Cerebellar nuclear complex (tissue), 1 donor: ENCODE results near the gene STK32B.

Source experiments
- DNase-seq, 2 experiments: peaks; one replicate each; lab custom pipeline; 2025; lab: John Stamatoyannopoulos, UW

The STK32B gene

GRCh38 chr4:5365071-5366008 lies 314.1 kb downstream of the STK32B start:
- no peak for DNase-seq

- DNase-seq, result no peak
Measured at GRCh38 chr4:5366009-5366386, 314.7 kb downstream of the STK32B start.

GRCh38 chr4:5366421-5366820 lies 315.1 kb downstream of the STK32B start:
- DNase-seq, result no peak

- no peak for DNase-seq
Measured at GRCh38 chr4:5368426-5368825, 317.1 kb downstream of the STK32B start.

- DNase-seq, result no peak
Measured at GRCh38 chr4:5370286-5370685, 319.0 kb downstream of the STK32B start.

GRCh38 chr4:5371415-5372190 lies 320.3 kb downstream of the STK32B start:
- no peak for DNase-seq

- DNase-seq, result no peak
Measured at GRCh38 chr4:5372198-5372597, 320.9 kb downstream of the STK32B start.

GRCh38 chr4:5373327-5373726 lies 322.0 kb downstream of the STK32B start:
- DNase-seq, result no peak

- DNase-seq, result no peak
Measured at GRCh38 chr4:5374592-5374991, 323.3 kb downstream of the STK32B start.

- no peak for DNase-seq
Measured at GRCh38 chr4:5374994-5375393, 323.7 kb downstream of the STK32B start.

- DNase-seq, result no peak
Measured at GRCh38 chr4:5376015-5376414, 324.7 kb downstream of the STK32B start.

GRCh38 chr4:5378002-5378401 lies 326.7 kb downstream of the STK32B start:
- DNase-seq, result no peak

GRCh38 chr4:5379895-5380294 lies 328.6 kb downstream of the STK32B start:
- DNase-seq, result no peak

- DNase-seq, result no peak
Measured at GRCh38 chr4:5381961-5382441, 330.7 kb downstream of the STK32B start.

- no peak for DNase-seq
Measured at GRCh38 chr4:5383191-5383980, 332.1 kb downstream of the STK32B start.

- DNase-seq, result no peak
Measured at GRCh38 chr4:5385741-5386311, 334.5 kb downstream of the STK32B start.

GRCh38 chr4:5386921-5387320 lies 335.6 kb downstream of the STK32B start:
- no peak for DNase-seq

- DNase-seq, result no peak
Measured at GRCh38 chr4:5387457-5387856, 336.2 kb downstream of the STK32B start.

GRCh38 chr4:5389756-5390310 lies 338.6 kb downstream of the STK32B start:
- no peak for DNase-seq

- no peak for DNase-seq
Measured at GRCh38 chr4:5391492-5391891, 340.2 kb downstream of the STK32B start.

GRCh38 chr4:5393911-5394513 lies 342.7 kb downstream of the STK32B start:
- no peak for DNase-seq
